ENCODE results near the gene VPS18.

The VPS18 gene

GRCh38 chr15:40906991-40907802, 12.9 kb downstream of the VPS18 start:
- peak overlapping the region; percentile 55 for H3K4me3 ChIP-seq (ENCODE audit: low read length)
- DNase-seq (ENCODE audit: low read depth), result no peak

GRCh38 chr15:40908095-40908494, 13.8 kb downstream of the VPS18 start:
- no peak for TF ChIP-seq CTCF (conservative IDR thresholded peaks at IDR 0.05; ENCODE audit: low read length)
- H3K4me3 ChIP-seq (ENCODE audit: low read length), result no peak overlapping the region
- DNase-seq (ENCODE audit: low read depth), result no peak

More at GRCh38 chr15:40906991-40907802, 12.9 kb downstream of the VPS18 start:
- TF ChIP-seq CTCF (conservative IDR thresholded peaks at IDR 0.05; ENCODE audit: low read length), result no peak

- DNase-seq (ENCODE audit: low read depth), result peak; percentile 83
- no peak for TF ChIP-seq CTCF (conservative IDR thresholded peaks at IDR 0.05; ENCODE audit: low read length)
- peak overlapping the region; percentile 20; the same call in 1 of the 2 replicates for H3K4me3 ChIP-seq (ENCODE audit: low read length)
Measured at GRCh38 chr15:40909662-40910630, 15.7 kb downstream of the VPS18 start.

- no peak for DNase-seq (ENCODE audit: low read depth)
- no peak overlapping the region for H3K4me3 ChIP-seq (ENCODE audit: low read length)
- no peak for TF ChIP-seq CTCF (conservative IDR thresholded peaks at IDR 0.05; ENCODE audit: low read length)
Measured at GRCh38 chr15:40911141-40911540, 16.9 kb downstream of the VPS18 start.

GRCh38 chr15:40911693-40912092, 17.4 kb downstream of the VPS18 start:
- no peak overlapping the region for H3K4me3 ChIP-seq (ENCODE audit: low read length)
- no peak for TF ChIP-seq CTCF (conservative IDR thresholded peaks at IDR 0.05; ENCODE audit: low read length)
- DNase-seq (ENCODE audit: low read depth), result no peak

GRCh38 chr15:40912478-40912877, 18.2 kb downstream of the VPS18 start:
- DNase-seq (ENCODE audit: low read depth), result no peak
- no peak for TF ChIP-seq CTCF (conservative IDR thresholded peaks at IDR 0.05; ENCODE audit: low read length)
- no peak overlapping the region for H3K4me3 ChIP-seq (ENCODE audit: low read length)
